ENCODE measurements around the gene REEP3. TPM values are rescaled to one million over a fixed set of nuclear protein-coding genes. Genes with fewer than 3 reads are reported as not detected.

Gene REEP3
- 50.4 and 63.3 TPM in 2 replicates for total RNA-seq

GRCh38 chr10:63520500-63521415 lies at the start of gene REEP3:
Gene REEP3 (plus strand): TSS chr10:63521401. CDS start chr10:63521546, 145 bp downstream.

Other genes starting within 250 kb of the REEP3 start
- 42.0 and 91.2 TPM in 2 replicates for gene JMJD1C, start 55.4 kb upstream of the REEP3 start, total RNA-seq

Data from smooth muscle cell of trachea (primary cell).